ENCODE measurements around the gene SFXN5. TPM values are rescaled to one million over a fixed set of nuclear protein-coding genes. Genes with fewer than 3 reads are reported as not detected.

Gene SFXN5
- total RNA-seq, 1 experiment from 2014 or later: 22.0 TPM

GRCh38 chr2:73116182-73116960 lies 44.9 kb upstream of the SFXN5 start:
- Histone ChIP-seq H3K9me2 (replicated peaks; ENCODE audit: low read length) (no peaks in the 10 kb centered on the region), H3K4me1 (ENCODE audit: insufficient read depth, low read length) (peaks cover 4% of the 10 kb centered on the region), H3K79me2 (ENCODE audit: low read length) (peaks cover 12% of the 10 kb centered on the region), H3K36me3 (ENCODE audit: low read depth, low read length) (no peaks in the 10 kb centered on the region), H3K27ac (ENCODE audit: low read length) (no peak overlapping the region), H2AFZ (ENCODE audit: low read length) (no peak overlapping the region), H3K4me3 (ENCODE audit: low read length) (no peak overlapping the region), H4K20me1 (ENCODE audit: low read length) (0 out of 2 replicates have a peak, but pooled peaks cover under 1% of the 10 kb centered on the region), H3K9me3 (ENCODE audit: low read length) (no peaks in the 10 kb centered on the region), H3K4me2 (ENCODE audit: low read length) (no peak overlapping the region), H3K27me3 (ENCODE audit: low read length) (no peaks in the 10 kb centered on the region), H3F3A (ENCODE audit: low read length, unreplicated experiment) (no peaks in the 10 kb centered on the region), H3K9ac (ENCODE audit: low read length) (no peak overlapping the region)
- ATAC-seq (no peak), DNase-seq (no peak)
- no TSS peak for BruUV-seq (replicated peaks)
- intact Hi-C loops (cut with micrococcal nuclease): loop anchor here (2.0 kb wide), 1 partner anchor 38 kb away; no protein-coding TSS in a partner anchor
- ChIA-PET CTCF (no interaction called here), POLR2A (ENCODE audit: unreplicated experiment) (no interaction called here)
- TF ChIP-seq EZH2phosphoT487 (IDR thresholded peaks at IDR 0.05; ENCODE audit: borderline replicate concordance, low read length) (no peak), CTCF (conservative IDR thresholded peaks at IDR 0.05; ENCODE audit: low read depth, low read length) (no peak), EZH2 (IDR thresholded peaks at IDR 0.05; ENCODE audit: low read length, unreplicated experiment) (no peak)

GRCh38 chr2:73114273-73114867 lies 42.9 kb upstream of the SFXN5 start:
- H3K4me1 ChIP-seq (ENCODE audit: insufficient read depth, low read length): peaks cover 18% of the 10 kb centered on the region
- CTCF ChIA-PET: no interaction called here

More at GRCh38 chr2:73114273-73114867, 42.9 kb upstream of the SFXN5 start:
- BruUV-seq (replicated peaks): no TSS peak
- no peaks in the 10 kb centered on the region for H3K36me3 ChIP-seq (ENCODE audit: low read depth, low read length)
- no peaks in the 10 kb centered on the region for H3F3A ChIP-seq (ENCODE audit: low read length, unreplicated experiment)
- ATAC-seq (no peak), DNase-seq (no peak)
- peaks cover 17% of the 10 kb centered on the region; the same call in 1 of the 2 replicates for H4K20me1 ChIP-seq (ENCODE audit: low read length)
- no peak overlapping the region for H3K9ac ChIP-seq (ENCODE audit: low read length)
- intact Hi-C loops (cut with micrococcal nuclease): no loop called here
- H3K9me2 ChIP-seq (replicated peaks; ENCODE audit: low read length): no peaks in the 10 kb centered on the region
- no peaks in the 10 kb centered on the region for H3K9me3 ChIP-seq (ENCODE audit: low read length)
- H3K4me2 ChIP-seq (ENCODE audit: low read length): peak overlapping the region; percentile 97; the same call in 1 of the 2 replicates
- no peaks in the 10 kb centered on the region for H3K27me3 ChIP-seq (ENCODE audit: low read length)
- no peak overlapping the region for H3K4me3 ChIP-seq (ENCODE audit: low read length)
- TF ChIP-seq EZH2 (IDR thresholded peaks at IDR 0.05; ENCODE audit: low read length, unreplicated experiment) (no peak), CTCF (conservative IDR thresholded peaks at IDR 0.05; ENCODE audit: low read depth, low read length) (no peak), EZH2phosphoT487 (IDR thresholded peaks at IDR 0.05; ENCODE audit: borderline replicate concordance, low read length) (no peak)
- no peak overlapping the region for H2AFZ ChIP-seq (ENCODE audit: low read length)
- no peak overlapping the region for H3K27ac ChIP-seq (ENCODE audit: low read length)
- H3K79me2 ChIP-seq (ENCODE audit: low read length): peaks cover 32% of the 10 kb centered on the region
- POLR2A ChIA-PET (ENCODE audit: unreplicated experiment): no interaction called here
